GM18502 (cell line): ENCODE results near the gene PPP2R5B.
"Not testable (repeated sequence)": the region's sequence is repeated elsewhere in the genome, so short reads cannot be mapped to it uniquely, and the experiment has no call there.

Experiments
- ATAC-seq: cut with Tn5 transposase; IDR thresholded peaks from one replicate; pipeline ENCODE4 v1.9.1; 2021; ENCODE audit warnings: mild to moderate bottlenecking; ENCODE audit not compliant: unreplicated experiment, poor library complexity

The PPP2R5B gene

GRCh38 chr11:64969209-64969608 is 44.7 kb downstream of the PPP2R5B start:
- no peak for ATAC-seq

- no peak for ATAC-seq
Measured at GRCh38 chr11:64970731-64971151, 46.3 kb downstream of the PPP2R5B start.

- no peak for ATAC-seq
Measured at GRCh38 chr11:64971421-64972233, 47.1 kb downstream of the PPP2R5B start, which contains the start of gene MAJIN. Gene MAJIN (minus strand): TSS chr11:64972108. CDS start chr11:64959405, 12,703 bp downstream.

GRCh38 chr11:64974124-64974523 is 49.6 kb downstream of the PPP2R5B start:
- ATAC-seq, result no peak

DNA sequence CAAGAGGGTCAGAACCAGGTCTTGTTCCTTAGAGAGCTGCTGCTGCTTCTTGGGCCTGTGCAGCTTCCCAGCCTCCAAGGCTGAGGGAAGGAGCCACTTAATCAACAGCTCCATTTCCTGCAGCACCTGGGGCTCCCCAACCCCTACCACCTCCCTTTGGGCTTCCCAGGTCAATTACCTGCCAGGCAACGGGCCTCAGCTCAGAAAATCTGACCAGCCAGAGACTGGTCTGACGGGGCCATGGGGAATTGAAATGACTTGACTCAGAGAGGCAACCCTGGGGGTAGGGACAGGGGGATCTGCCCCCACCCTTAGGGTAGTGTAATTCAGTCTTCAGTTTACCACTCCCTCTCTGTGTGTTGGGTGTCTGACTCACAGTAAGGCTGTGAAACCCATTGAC is 52.2 kb downstream of the PPP2R5B start:
- no peak for ATAC-seq

- ATAC-seq, result not testable (repeated sequence)
Measured at GRCh38 chr11:64983339-64983738, 58.9 kb downstream of the PPP2R5B start.
